GM21390 (cell line): ENCODE results near the gene GINS1.

ENCODE experiments used
- ATAC-seq: cut with Tn5 transposase; IDR thresholded peaks from one replicate; pipeline ENCODE4 v1.9.1; 2021; ENCODE audit not compliant: unreplicated experiment

GINS1 gene

DNA sequence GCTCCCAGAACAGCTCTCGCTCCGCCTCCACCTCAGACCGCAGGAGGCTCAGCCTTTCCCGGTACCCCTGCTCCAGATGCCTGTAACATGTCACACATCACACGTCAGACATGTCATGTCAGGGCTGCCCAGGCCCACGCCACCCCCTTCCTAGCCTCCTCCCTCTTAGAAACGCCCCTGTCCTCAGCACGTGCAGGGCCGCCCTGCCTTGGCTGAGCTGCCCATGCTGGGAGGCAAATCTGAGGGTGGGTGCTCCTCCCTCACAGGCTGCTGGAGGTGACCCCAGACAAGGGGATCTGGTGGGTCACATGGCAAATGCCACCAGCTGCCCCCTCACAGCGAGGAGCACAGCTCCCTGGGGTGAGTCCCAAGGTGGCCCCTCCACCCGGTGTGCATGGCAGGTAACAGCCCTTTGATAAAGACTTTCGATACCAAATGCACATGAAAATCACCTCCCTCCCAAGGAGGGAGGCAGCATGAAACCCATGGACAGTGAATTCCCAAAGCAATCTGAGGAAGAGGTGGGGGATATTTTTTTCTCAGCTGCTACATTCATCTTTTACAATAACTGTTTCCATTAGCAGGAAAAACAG is 84.1 kb downstream of the GINS1 start:
- ATAC-seq = no peak

DNA sequence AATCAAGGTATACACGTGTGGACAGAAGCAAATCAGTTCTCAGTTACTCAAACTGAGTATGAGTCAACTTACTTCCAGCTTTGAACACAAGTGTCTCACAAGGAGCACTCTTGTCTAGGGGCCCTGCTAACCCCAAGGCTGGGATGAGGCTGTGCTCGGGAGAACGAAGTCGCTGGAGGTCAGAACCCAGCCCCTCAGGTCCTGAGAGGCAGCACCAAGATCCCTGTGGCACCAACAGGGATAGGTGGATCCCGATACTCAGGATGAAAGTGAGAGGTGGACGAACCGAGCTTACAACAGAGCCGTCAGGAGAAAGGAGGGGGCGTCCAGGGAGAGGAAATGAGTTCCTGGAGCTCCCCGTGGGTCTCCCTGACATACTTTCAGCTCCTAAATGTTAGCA is 85.7 kb downstream of the GINS1 start:
- ATAC-seq = no peak

DNA sequence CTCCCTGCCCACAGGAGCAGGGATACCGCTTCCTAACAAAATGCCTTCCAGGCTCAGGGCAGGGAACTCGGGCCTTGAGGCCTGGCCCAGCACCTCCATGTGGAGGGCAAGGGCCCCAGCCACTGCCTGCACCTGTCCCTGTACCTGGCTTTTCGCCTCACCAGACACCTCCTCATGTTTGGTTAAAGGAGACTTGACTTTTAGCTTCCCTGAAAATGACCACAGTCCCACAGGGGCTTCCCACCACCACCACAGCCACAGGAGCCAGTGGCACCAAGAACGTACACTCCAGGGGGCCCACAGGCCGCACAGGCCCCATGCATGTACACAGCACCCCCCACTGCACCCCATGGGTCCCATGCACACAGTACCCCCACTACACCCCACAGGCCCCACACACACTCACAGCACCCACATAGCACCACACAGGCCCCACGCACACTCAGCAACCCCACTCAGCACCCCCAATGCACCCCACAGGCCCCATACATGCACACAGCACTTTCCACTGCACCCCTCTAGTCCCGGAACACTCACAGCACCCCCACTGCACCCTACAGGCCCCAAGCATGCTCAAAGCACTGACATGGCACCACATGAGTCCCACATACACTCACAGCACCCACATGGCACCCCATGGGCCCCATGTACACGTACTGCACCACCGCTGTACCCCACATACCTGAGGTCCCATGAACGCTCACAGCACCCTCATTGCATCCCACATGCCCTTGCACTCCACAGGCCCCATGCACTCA is 86.5 kb downstream of the GINS1 start:
- no peak for ATAC-seq

DNA sequence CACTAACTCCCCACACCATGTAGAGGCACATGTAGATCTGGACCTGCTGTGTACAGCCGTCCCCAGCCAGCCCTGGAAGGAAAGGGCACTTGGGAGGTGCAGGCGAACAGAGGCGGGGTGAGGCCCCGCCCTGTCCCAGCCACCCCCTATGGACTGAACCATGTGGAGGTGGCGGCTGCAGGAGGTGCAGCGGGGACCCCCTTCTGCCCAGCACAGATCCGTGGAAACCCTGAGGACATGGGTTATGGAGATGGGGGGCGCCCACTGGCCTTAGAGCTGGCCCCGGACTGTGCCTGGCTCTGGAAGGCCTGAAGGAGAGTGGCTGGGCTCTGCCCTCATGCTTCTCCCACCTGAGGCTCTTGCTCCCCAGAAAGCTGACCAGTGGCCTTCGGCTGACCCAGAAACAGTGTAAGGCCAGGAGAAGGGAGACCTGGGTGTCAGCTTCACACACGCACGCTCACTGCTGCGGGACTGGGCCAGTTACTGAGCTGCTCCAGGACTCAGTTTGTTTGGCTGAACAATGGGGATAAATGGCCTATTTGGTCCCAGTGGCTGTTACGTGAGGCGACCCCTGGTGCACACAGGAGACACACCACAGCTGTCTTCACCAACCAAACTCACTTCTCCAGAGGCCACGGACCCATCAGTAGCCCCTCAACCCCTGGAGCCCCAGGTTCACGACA is 87.2 kb downstream of the GINS1 start:
- ATAC-seq = no peak

DNA sequence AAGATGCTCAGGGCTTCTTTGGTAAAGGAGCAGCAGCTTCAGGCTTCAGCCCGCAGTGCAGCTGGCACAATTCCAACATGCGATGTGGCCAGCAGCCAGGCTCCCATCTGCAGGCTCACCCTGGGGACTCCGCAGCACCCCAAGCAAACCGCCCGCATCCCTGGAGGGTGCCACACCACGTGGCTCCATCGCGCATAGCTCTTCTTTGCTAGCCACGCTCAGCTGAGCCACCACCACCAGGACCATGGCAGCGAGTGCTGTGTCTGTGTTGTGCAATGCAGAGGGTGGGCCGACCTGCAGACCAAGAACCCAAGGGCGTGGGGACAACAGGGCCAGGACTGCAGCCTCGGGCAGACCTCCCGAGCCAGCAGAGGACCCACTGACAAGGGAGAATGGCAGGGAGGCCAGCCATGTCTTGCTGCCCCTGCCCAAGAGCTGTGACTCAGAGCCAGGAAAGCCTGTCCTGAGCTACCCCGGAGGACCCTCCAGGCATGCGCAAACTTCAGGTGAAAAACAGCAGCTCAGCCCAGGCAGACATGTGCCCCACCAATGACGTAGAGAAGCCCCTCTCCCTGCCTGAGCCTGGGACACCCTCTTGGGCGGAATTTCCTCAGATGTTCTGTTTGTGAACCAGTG is 87.8 kb downstream of the GINS1 start:
- ATAC-seq = no peak

DNA sequence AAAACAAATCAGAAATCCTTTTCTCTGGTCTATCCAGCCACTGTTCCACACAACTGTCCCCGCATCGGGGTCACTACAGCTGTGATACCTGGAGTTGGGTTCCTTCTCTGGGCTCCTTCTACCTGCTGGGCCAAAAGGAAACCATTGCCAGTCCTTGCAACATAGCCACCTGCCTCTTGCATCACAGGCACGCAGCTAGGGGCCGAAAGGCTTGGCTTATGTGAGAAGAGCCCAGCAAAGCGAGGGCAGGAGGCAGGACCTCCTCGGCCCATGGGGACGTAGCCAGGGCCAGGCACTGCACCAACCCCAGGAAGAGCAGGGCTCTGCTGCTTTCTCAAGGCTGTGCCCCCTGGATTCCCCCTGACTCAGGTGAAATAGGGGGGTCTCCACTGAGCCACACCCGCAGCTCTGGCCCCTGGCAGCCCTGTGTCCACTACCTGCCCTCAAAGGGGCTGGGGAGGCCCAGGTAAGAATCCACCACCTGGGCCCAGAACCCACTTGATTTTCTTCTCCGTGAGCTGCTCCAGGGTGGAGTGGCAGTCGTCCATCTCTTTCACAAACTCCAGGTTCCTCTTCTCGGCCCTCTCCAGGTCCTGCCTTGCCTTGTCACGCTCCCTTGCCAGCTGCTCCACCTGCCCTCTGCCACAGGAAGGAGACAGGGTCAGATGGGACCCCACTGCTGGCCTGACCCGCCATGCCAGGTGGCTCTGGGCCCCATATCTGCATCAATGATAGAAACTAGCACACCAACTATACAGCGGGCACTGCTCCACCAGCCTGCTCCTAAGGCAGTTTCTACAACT is 88.9 kb downstream of the GINS1 start:
- ATAC-seq = no peak

DNA sequence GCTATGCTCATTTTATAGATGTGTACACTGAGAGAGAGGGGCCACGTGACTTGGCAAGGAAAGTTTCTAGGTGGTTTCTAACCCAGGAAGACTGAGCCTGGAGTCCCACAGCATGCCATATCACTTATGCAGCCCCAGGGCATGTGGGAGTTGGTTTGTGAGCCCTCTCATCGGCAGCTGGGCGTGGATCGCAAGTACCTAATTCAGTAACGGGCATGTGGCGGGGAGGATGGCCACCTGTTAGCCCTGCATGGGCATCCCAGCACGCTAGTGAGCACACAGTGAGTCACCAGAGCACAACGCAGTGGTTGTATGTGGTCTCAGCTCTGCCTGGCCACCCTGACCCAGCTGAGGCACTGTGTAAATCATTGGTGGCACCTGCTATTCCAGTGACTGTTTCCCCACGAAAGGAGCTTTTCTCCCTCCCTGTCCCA is 89.5 kb downstream of the GINS1 start:
- no peak for ATAC-seq

DNA sequence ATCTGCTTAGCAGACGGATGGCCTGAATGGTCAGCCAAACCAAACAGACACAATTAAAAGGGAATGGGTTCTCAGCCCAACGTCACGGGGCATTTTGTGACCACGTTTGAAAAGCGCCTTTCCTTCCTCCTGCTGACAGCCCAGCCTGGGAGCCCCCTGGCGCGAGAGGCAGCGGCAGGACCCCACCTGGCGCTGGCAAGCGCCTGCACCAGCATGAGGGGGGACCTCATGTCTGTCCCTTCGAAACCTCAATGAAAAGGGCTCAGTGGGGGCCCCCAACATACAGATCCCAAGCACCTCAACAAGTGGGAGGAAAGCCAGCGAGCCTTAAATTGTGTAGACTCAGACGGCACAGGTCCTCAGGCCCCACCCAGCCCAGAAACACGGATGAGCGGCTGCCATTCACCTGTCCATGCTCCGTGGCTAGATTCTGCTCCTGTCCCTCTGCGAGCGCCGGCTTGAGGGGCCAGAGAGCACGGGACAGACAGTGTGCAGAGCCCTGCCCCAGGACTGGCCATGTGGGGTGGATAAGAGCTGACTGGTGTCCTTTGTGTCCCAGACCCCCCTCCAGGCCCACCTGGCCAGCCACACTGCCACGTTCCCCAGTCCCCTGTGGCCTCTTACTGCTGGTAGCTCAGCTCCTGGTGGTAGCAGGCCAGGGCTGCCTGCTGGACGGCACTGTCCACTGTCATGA is 90.3 kb downstream of the GINS1 start:
- no peak for ATAC-seq
